Osteocyte (in vitro differentiated cells): Measurements from ENCODE around the gene DPH6. TPM values are rescaled to one million over a fixed set of nuclear protein-coding genes. Genes with fewer than 3 reads are reported as not detected.
"Not testable (repeated sequence)": the region's sequence is repeated elsewhere in the genome, so short reads cannot be mapped to it uniquely, and the experiment has no call there.

ENCODE experiments used
- DNase-seq: peaks from one replicate; pipeline ENCODE4 v3.0.0; 2021; ENCODE audit warnings: mixed read lengths; ENCODE audit not compliant: unreplicated experiment; ENCODE audit errors: extremely low spot score
- H3K27ac Mint-ChIP-seq: one replicate; pipeline ENCODE4 v1.8.0; 2021; ENCODE audit warnings: mild to moderate bottlenecking, mixed read lengths; ENCODE audit not compliant: unreplicated experiment
- H3K27me3 Mint-ChIP-seq: one replicate; pipeline ENCODE4 v1.8.0; 2021; ENCODE audit warnings: mixed read lengths; ENCODE audit not compliant: unreplicated experiment
- H3K36me3 Mint-ChIP-seq: one replicate; pipeline ENCODE4 v1.8.0; 2021; ENCODE audit warnings: mixed read lengths; ENCODE audit not compliant: unreplicated experiment
- H3K4me1 Mint-ChIP-seq: one replicate; pipeline ENCODE4 v1.8.0; 2021; ENCODE audit warnings: mixed read lengths; ENCODE audit not compliant: unreplicated experiment
- H3K4me3 Mint-ChIP-seq: one replicate; pipeline ENCODE4 v1.8.0; 2021; ENCODE audit warnings: mild to moderate bottlenecking, moderate library complexity, mixed read lengths; ENCODE audit not compliant: unreplicated experiment
- H3K9me3 Mint-ChIP-seq: one replicate; pipeline ENCODE4 v1.8.0; 2021; ENCODE audit warnings: mixed read lengths; ENCODE audit not compliant: unreplicated experiment
- CTCF ChIP-seq: fragments of 200-600 bp; sonication (generic); IDR thresholded peaks from 2 replicates; pipeline ENCODE4 v1.5.0; 2021; ENCODE audit warnings: antibody characterized with exemption, mild to moderate bottlenecking, moderate library complexity
- total RNA-seq: library from RNA; stranded (reverse); gene quantifications from 2 replicates; pipeline ENCODE4 v1.2.1, GENCODE V29; 2021

The DPH6 gene
- total RNA-seq, 1 donor from 2014 or later, result 14.3 TPM

DNA sequence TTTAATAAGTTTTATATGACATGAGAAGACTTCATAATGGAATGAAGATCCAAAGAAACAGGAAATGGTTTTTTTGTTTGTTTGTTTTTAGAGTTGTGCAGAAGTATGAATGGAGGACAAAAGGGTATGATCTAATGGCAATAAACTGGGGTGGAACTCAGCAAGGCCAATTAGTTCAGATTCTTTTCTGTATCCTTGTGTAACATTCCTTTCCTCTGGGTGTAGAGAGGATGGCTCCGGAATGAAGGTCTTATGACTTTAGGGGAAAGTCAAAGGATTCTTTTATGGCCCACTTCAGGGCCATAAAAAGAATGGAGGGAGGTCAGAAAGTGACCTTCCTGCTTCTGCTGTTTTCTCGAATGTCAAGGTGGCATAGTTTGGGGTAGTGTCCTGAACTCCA lies 152.6 kb downstream of the DPH6 start:
- Mint-ChIP-seq H3K36me3 (no peaks in the 10 kb centered on the region), H3K4me3 (no peak overlapping the region), H3K4me1 (peaks cover 2% of the 10 kb centered on the region), H3K27me3 (no peaks in the 10 kb centered on the region), H3K9me3 (peaks cover 9% of the 10 kb centered on the region), H3K27ac (no peak overlapping the region)
- no peak for TF ChIP-seq CTCF
- DNase-seq, result no peak

DNA sequence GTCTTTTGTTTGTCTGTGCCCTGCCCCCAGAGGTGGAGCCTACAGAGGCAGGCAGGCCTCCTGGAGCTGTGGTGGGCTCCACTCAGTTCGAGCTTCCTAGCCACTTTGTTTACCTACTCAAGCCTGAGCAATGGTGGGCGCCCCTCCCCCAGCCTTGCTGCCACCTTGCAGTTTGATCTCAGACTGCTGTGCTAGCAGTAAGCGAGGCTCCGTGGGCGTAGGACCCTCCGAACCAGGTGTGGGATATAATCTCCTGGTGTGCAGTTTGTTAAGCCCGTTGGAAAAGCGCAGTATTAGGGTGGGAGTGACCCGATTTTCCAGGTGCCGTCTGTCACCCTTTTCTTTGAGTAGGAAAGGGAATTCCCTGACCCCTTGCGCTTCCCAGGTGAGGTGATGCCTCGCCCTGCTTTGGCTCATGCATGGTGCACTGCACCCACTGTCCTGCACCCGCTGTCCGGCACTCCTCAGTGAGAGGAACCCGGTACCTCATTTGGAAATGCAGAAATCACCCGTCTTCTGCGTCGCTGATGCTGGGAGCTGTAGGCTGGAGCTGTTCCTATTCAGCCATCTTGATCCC lies 154.5 kb downstream of the DPH6 start:
- H3K4me3 Mint-ChIP-seq, H3K27ac Mint-ChIP-seq, H3K36me3 Mint-ChIP-seq, H3K9me3 Mint-ChIP-seq, H3K27me3 Mint-ChIP-seq, DNase-seq, H3K4me1 Mint-ChIP-seq: not testable (repeated sequence)

GRCh38 chr15:35383506-35383905 lies 162.5 kb downstream of the DPH6 start:
- Mint-ChIP-seq H3K4me3 (no peak overlapping the region), H3K27ac (no peak overlapping the region), H3K9me3 (no peaks in the 10 kb centered on the region), H3K36me3 (peaks cover 2% of the 10 kb centered on the region), H3K27me3 (no peaks in the 10 kb centered on the region), H3K4me1 (no peaks in the 10 kb centered on the region)
- no peak for TF ChIP-seq CTCF
- DNase-seq, result no peak

DNA sequence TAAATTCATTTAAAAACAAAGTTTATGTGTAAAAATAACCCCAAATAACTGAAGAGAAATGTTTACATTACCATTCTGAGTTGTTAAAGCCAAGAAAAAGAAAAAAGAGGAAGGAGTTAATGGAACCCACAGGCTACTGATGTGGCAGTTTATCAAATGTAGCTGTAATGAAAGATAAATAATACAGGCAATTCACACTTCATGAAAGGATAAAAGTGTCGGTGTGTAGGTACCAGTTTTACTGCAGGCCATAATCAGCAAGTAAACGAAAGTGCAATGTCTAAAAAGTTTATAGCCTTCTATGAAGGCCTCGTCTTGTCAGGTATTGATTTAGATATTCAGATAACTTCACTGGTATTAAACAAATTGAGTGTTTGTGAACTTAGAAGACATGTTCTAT lies 164.6 kb downstream of the DPH6 start:
- H3K4me1 Mint-ChIP-seq, result no peaks in the 10 kb centered on the region

GRCh38 chr15:35379972-35380371 lies 166.0 kb downstream of the DPH6 start:
- DNase-seq, result no peak
- peaks cover 5% of the 10 kb centered on the region for H3K36me3 Mint-ChIP-seq

More for the DNA sequence above, 164.6 kb downstream of the DPH6 start:
- H3K27me3 Mint-ChIP-seq, result no peaks in the 10 kb centered on the region
- no peak overlapping the region for H3K27ac Mint-ChIP-seq
- H3K9me3 Mint-ChIP-seq, result no peaks in the 10 kb centered on the region
- H3K4me3 Mint-ChIP-seq, result no peak overlapping the region
- no peak for DNase-seq
- TF ChIP-seq CTCF, result no peak
- H3K36me3 Mint-ChIP-seq, result peaks cover 5% of the 10 kb centered on the region

GRCh38 chr15:35378454-35378853 lies 167.5 kb downstream of the DPH6 start:
- H3K27ac Mint-ChIP-seq, H3K9me3 Mint-ChIP-seq, H3K4me3 Mint-ChIP-seq, H3K27me3 Mint-ChIP-seq, H3K4me1 Mint-ChIP-seq, H3K36me3 Mint-ChIP-seq, DNase-seq: not testable (repeated sequence)

More at GRCh38 chr15:35379972-35380371, 166.0 kb downstream of the DPH6 start:
- TF ChIP-seq CTCF, result no peak
- Mint-ChIP-seq H3K27me3 (no peaks in the 10 kb centered on the region), H3K27ac (no peak overlapping the region), H3K9me3 (no peaks in the 10 kb centered on the region), H3K4me3 (no peak overlapping the region), H3K4me1 (no peaks in the 10 kb centered on the region)
